22Rv1 (cell line): ENCODE data around the gene THRB.

Source experiments
- H3K27ac ChIP-seq: fragments of 450-650 bp; 2 replicates; pipeline ENCODE4 v1.5.1; 2017
- CTCF ChIP-seq: fragments of 450-650 bp; IDR thresholded peaks from 2 replicates; pipeline ENCODE4 v1.5.1; 2017; ENCODE audit warnings: mild to moderate bottlenecking
- ZFX ChIP-seq: fragments of 450-650 bp; IDR thresholded peaks from 2 replicates; pipeline ENCODE4 v1.6.1; 2017; ENCODE audit warnings: antibody characterized with exemption, borderline replicate concordance

Gene THRB

GRCh38 chr3:24168977-24169376 lies 325.7 kb downstream of the THRB start:
- H3K27ac ChIP-seq = no peak overlapping the region
- TF ChIP-seq ZFX = no peak
- TF ChIP-seq CTCF = no peak

- TF ChIP-seq ZFX (no peak), CTCF (no peak)
- H3K27ac ChIP-seq = no peak overlapping the region
These were observed 327.2 kb downstream of the THRB start for GRCh38 chr3:24167429-24167828.

- no peak for TF ChIP-seq CTCF
- no peak for TF ChIP-seq ZFX
- no peak overlapping the region for H3K27ac ChIP-seq
These were observed 328.1 kb downstream of the THRB start for GRCh38 chr3:24166515-24166914.

- no peak overlapping the region for H3K27ac ChIP-seq
- no peak for TF ChIP-seq CTCF
- TF ChIP-seq ZFX = no peak
These were observed 329.1 kb downstream of the THRB start for GRCh38 chr3:24165603-24165982.

- TF ChIP-seq CTCF (no peak), ZFX (no peak)
These were observed 329.6 kb downstream of the THRB start for GRCh38 chr3:24164967-24165602.

GRCh38 chr3:24162929-24163328 lies 331.7 kb downstream of the THRB start:
- no peak for TF ChIP-seq CTCF
- no peak for TF ChIP-seq ZFX
- no peak overlapping the region for H3K27ac ChIP-seq

More at GRCh38 chr3:24164967-24165602, 329.6 kb downstream of the THRB start:
- no peak overlapping the region for H3K27ac ChIP-seq

- no peak overlapping the region for H3K27ac ChIP-seq
- TF ChIP-seq ZFX (no peak), CTCF (no peak)
These were observed 332.8 kb downstream of the THRB start for GRCh38 chr3:24161841-24162240.
